SJCRH30 (cell line): ENCODE data around the gene AGPAT1. TPM values are rescaled to one million over a fixed set of nuclear protein-coding genes. Genes with fewer than 3 reads are reported as not detected.
"Not testable (repeated sequence)": the region's sequence is repeated elsewhere in the genome, so short reads cannot be mapped to it uniquely, and the experiment has no call there.

Source experiments
- DNase-seq, 2 experiments: peaks; one replicate each; pipeline ENCODE4 v3.0.0-alpha.2; 2015 to 2020
- H3K27ac ChIP-seq: fragments of 250-450 bp; sonication (Bioruptor Pico); 2 replicates; pipeline ENCODE4 v1.5.1; 2020; ENCODE audit warnings: mild to moderate bottlenecking, moderate library complexity
- H3K27me3 ChIP-seq: fragments of 250-450 bp; sonication (Bioruptor Pico); 2 replicates; pipeline ENCODE4 v1.5.1; 2020; ENCODE audit warnings: mild to moderate bottlenecking, moderate library complexity
- H3K36me3 ChIP-seq: fragments of 250-450 bp; sonication (Bioruptor Pico); 2 replicates; pipeline ENCODE4 v1.5.1; 2020; ENCODE audit warnings: mild to moderate bottlenecking, moderate library complexity
- H3K4me1 ChIP-seq: fragments of 250-450 bp; sonication (Bioruptor Pico); 2 replicates; pipeline ENCODE4 v1.5.1; 2020; ENCODE audit warnings: mild to moderate bottlenecking, moderate library complexity
- H3K4me3 ChIP-seq: fragments of 250-450 bp; sonication (Bioruptor Pico); 2 replicates; pipeline ENCODE4 v1.5.1; 2020; ENCODE audit warnings: mild to moderate bottlenecking, moderate library complexity
- H3K9me3 ChIP-seq: fragments of 250-450 bp; sonication (Bioruptor Pico); replicated peaks from 2 replicates; pipeline ENCODE4 v1.5.1; 2020; ENCODE audit warnings: mild to moderate bottlenecking, moderate library complexity
- total RNA-seq: library from RNA; depleted of rRNA; stranded (reverse); fragments of >200 nt; shearing (Covaris generic); gene quantifications from 2 replicates; pipeline ENCODE4 v1.2.3, GENCODE V29; 2014; rRNA removed

AGPAT1 gene, protein sequence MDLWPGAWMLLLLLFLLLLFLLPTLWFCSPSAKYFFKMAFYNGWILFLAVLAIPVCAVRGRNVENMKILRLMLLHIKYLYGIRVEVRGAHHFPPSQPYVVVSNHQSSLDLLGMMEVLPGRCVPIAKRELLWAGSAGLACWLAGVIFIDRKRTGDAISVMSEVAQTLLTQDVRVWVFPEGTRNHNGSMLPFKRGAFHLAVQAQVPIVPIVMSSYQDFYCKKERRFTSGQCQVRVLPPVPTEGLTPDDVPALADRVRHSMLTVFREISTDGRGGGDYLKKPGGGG
- 66.1 and 70.3 TPM in 2 replicates for total RNA-seq

DNA sequence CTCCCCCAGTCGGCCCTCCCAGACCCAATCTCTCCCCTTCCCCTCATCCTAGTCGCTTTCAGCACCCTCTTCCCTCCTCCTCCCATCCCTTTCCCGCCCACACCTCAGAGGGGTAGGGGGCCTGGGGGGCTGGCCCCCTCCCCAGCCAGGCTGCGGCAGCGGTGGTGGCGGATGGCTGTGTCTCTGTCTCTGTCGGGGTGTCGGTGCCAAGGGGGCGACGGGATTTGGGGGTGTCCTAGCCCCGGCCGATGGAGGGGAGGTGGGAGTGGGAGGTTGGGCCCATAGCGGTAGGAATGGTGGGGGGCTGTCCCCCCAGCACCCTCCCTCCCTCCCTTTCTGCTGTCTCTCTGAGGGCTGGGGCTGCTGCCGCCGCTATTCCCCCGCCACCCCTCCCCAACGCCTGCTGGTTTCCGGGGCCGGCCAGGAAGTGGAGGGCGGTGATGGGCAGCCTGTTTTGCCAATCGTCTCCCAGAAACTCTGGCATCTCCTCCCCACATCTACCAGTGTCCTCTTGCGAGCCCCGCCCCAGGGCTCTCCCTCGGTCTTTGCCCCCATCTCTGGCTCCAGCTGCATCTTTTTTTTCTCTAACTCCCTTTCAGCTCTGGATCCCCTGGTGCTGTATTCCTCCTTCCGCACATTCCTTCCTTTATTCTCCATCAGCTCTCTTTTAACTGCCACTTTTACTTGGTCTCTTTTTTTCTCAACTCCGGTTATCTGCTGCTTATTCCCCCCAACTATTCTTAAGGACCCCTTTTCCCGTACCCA, at the start of gene AGPAT1:
TSS of gene AGPAT1 (minus strand) at position 374 of the 765 bp plus-strand sequence. CDS start 4,588 bp downstream, outside the sequence.
- no peaks in the 10 kb centered on the region for H3K27me3 ChIP-seq
- no peaks in the 10 kb centered on the region for H3K9me3 ChIP-seq
- H3K4me3 ChIP-seq: peak within 1 kb of the TSS; percentile 62
- peaks cover 5% of the 10 kb centered on the region; the same call in 1 of the 2 replicates for H3K4me1 ChIP-seq
- H3K36me3 ChIP-seq: 0 out of 2 replicates have a peak, but pooled peaks cover 2% of the 10 kb centered on the region
- DNase-seq: peak; percentile 96 to 97
- H3K27ac ChIP-seq: peak within 1 kb of the TSS; percentile 80

DNA sequence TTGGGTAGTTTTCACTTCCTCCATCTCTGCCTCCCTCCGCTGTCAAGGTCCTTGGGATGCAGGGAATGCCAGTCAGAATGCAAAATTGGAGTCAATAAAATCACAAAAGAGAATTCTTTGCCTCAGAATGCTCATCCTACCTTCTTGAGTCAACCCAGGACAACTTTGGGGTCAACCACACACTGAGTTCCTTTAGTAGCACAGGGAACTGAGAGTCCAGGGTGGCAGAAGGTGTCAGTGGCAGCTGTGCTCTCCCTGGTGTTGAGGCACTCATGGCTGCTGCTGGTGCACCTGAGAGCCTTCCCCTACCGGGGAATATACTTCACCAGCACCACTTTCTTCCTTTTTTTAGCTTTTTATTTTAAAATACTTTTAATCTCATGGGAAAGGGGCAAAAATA, 48.8 kb upstream of the AGPAT1 start:
- Histone ChIP-seq H3K4me1 (no peaks in the 10 kb centered on the region), H3K9me3 (no peaks in the 10 kb centered on the region), H3K27me3 (no peaks in the 10 kb centered on the region; the same call in 1 of the 2 replicates), H3K27ac (no peak overlapping the region), H3K36me3 (no peaks in the 10 kb centered on the region), H3K4me3 (no peak overlapping the region)
- DNase-seq: no peak

DNA sequence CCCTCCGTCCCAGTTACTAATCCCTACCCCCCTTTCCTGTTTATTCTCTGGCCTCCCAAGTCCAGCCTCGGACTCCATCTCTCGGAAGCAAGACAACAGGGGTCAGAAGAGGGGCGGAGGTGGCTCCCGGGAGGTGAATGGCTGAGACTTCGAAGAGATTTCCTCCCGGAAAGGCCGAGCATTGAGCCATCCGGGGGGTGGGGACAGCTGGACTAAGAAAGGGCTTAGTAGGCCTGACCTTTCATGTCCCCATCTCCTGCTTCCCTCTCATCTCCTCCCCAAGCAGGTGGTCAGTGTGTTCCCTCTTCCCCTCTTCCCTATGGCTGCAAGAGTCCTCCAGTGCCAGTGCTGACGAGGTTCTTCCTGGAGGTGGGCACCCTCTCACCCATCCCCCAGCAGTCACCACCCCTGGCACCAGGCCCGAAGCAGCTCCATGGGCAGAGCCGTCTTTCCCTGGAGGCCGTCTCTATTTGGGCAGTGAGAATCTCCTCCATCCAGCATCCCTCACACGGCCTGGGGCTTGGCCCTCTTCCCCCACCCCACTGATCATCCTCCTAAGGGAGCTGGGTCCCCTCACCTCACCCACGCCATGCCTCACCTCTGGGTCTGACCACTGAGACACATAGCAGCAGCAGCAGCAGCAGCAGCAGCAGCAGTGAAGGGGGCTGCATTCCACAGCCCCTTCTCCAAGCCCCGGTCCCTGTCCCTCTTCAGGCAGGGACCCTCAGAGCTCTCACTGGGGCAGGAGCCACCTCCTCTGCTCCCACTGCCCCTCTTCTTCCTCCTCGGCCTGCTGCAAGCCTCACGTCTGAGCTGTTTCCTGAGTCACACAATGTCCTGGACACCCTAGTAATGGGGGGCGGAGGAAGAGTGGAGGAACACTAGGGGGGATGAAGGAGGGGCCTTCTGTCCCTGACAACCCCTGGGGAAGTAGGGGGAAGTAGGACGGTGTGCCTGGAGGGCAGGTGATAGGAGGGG, 47.7 kb upstream of the AGPAT1 start, which contains the start of gene NOTCH4:
TSS of gene NOTCH4 (minus strand) at position 810 of the 978 bp plus-strand sequence. CDS start at position 671, 139 bp downstream.
- no peaks in the 10 kb centered on the region for H3K9me3 ChIP-seq
- no peak within 1 kb of the TSS for H3K27ac ChIP-seq
- H3K36me3 ChIP-seq: no peaks in the 10 kb centered on the region
- H3K4me3 ChIP-seq: no peak within 1 kb of the TSS
- DNase-seq: no peak
- H3K27me3 ChIP-seq: no peaks in the 10 kb centered on the region; the same call in 1 of the 2 replicates
- H3K4me1 ChIP-seq: no peaks in the 10 kb centered on the region

DNA sequence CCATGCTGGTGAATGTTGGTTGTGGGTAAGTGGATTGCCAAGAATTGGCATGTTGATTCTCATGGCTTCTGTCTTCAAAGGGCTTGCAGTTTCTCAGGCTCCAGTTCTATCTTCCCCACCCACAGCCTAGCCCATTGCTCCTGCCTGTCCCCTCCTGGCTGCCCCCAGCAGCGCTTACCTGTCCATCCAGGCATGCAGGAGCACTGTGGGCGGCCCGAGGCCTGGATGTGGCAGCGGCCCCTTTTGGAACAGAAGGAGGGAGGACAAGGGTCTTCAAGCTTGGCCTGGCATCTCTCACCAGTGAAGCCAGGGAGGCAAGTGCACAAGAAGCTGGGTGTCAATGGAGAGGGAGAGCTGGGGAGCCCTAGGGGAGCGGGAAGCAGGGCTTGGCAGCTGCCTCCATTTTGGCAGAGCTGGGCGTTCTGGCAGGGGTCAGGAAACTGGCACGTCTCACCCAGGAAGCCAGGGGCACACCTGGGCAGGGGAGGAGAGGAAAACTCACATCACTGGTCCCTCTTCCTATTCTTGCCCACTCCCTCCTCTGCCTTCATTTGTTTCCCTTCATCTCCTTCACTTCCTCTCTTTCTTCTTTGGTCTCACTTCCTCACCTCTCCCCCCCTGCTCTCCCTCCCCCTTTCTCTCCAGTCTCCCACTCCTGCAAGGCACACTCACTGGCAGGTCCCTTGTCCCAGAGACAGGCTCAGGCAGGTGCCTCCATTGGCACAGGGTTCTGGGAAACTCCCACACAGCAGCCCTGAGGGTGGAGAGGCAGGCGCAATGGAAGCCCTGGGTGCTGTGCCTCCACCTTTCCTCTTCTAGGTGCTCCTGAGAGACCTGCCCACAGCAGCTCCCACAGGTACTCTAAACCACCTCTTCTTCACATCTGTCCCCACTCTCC, 46.7 kb upstream of the AGPAT1 start:
- no peaks in the 10 kb centered on the region for H3K36me3 ChIP-seq
- H3K4me1 ChIP-seq: no peaks in the 10 kb centered on the region
- H3K27me3 ChIP-seq: peaks cover 5% of the 10 kb centered on the region
- DNase-seq: no peak
- no peak overlapping the region for H3K27ac ChIP-seq
- no peak overlapping the region for H3K4me3 ChIP-seq
- no peaks in the 10 kb centered on the region for H3K9me3 ChIP-seq

DNA sequence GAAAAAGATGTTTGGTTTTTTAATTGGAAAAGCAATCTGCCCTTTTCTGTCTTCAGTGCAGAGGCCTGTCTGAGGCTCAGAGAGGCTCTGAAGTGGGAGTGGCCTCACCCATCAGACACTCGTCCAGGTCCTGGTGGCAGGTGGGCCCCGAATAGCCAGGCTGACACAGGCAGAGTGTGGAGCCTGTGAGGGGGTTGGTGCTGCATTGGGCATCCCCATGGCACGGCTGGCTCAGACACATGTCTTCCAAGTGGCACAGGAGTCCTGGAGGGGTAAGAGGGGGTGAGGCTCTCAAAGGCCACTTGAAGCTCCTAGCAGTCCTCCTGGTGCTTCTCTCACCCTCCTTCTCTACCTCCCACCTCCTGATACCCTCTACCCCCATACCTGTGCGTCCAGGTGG, 44.1 kb upstream of the AGPAT1 start:
- Histone ChIP-seq H3K9me3 (no peaks in the 10 kb centered on the region), H3K27me3 (peaks cover 5% of the 10 kb centered on the region), H3K4me1 (no peaks in the 10 kb centered on the region), H3K27ac (no peak overlapping the region), H3K36me3 (no peaks in the 10 kb centered on the region), H3K4me3 (no peak overlapping the region)
- DNase-seq: no peak

DNA sequence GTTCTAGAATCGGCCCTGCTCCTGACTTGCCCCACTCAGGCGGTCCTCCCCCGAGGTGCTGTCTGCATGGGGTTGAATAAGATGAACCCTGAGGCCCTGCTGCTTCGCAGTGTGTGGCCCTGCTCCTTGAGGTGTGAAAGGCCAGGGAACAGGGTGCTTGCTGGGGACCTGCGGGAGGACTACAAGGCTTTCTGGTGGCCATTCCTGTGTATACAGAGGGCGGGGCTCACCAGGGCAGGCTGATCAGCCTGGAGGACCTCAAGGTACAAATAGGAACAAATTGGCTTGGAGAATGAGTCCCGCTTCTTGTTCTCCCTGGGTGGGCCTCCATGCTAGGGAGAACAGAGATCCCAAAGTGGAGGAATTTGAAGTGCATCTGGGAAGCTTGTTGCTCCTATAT, 42.3 kb upstream of the AGPAT1 start:
- H3K27ac ChIP-seq: no peak overlapping the region
- no peaks in the 10 kb centered on the region for H3K36me3 ChIP-seq
- no peak overlapping the region for H3K4me3 ChIP-seq
- peaks cover 5% of the 10 kb centered on the region; the same call in 1 of the 2 replicates for H3K27me3 ChIP-seq
- no peaks in the 10 kb centered on the region for H3K4me1 ChIP-seq
- H3K9me3 ChIP-seq: no peaks in the 10 kb centered on the region
- DNase-seq: no peak

DNA sequence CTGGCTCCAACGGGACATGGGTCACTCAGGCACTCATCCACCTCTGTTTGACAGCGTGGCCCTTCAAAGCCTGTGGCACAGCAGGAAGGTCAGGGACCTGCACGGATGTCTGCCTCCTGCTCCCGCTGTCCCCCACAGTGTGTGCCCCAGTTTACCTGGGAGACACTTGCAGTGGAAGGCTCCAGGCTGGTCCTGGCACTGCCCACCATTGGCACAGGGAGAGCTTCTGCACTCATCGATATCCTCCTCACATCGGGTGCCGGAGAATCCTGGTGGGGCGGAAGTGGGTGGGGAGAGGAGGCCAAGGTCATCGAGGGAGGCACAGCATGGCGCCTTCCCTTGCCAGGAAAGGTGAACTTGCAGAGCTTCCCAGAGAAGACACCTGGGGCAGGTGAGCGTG, 41.1 kb upstream of the AGPAT1 start:
- no peak for DNase-seq
- H3K27ac ChIP-seq: no peak overlapping the region
- H3K4me3 ChIP-seq: no peak overlapping the region
- H3K4me1 ChIP-seq: no peaks in the 10 kb centered on the region
- no peaks in the 10 kb centered on the region for H3K9me3 ChIP-seq
- no peaks in the 10 kb centered on the region for H3K36me3 ChIP-seq
- peaks cover 5% of the 10 kb centered on the region; the same call in 1 of the 2 replicates for H3K27me3 ChIP-seq

DNA sequence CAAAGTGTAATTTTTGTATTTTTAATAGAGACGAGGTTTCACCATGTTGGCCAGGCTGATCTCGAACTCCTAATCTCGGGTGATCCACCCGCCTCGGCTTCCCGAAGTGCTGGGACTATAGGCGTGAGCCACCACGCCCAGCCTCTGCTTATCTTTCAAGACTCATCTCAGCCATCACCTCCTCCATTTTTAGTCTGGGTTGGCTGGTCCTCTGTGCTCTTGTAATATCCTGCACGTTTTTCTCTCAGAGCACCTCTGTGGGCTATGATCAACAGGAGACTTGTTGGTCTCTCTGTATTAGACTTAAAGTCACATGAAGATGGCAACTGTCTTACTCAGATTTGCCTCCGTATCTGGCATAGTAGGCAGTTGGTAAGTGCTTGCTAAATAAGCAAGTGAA, 40.4 kb upstream of the AGPAT1 start:
- DNase-seq: no peak

DNA sequence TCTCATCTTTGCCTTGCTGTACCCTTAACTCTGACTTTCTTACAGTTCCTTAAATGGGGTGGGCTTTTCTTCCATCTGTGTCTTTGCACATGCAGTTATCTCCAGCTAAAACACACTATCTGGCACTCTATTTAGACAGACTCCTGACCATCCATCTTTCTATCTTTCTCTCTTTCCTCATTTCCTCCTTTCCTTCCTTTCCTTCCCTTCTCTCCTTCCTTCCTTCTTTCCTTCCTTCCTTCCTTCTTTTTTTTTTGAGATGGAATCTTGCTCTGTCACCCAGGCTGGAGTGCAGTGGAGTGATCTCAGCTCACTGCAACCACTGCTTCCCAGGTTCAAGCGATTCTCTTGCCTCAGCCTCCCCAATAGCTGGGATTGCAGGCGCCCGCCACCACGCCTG, 39.7 kb upstream of the AGPAT1 start:
- Histone ChIP-seq H3K4me3 (no peak overlapping the region), H3K27me3 (peaks cover 5% of the 10 kb centered on the region; the same call in 1 of the 2 replicates), H3K4me1 (no peaks in the 10 kb centered on the region), H3K27ac (no peak overlapping the region), H3K36me3 (no peaks in the 10 kb centered on the region), H3K9me3 (no peaks in the 10 kb centered on the region)
- no peak for DNase-seq

More for the DNA sequence above, 40.4 kb upstream of the AGPAT1 start:
- Histone ChIP-seq H3K4me3 (no peak overlapping the region), H3K27me3 (peaks cover 5% of the 10 kb centered on the region; the same call in 1 of the 2 replicates), H3K27ac (no peak overlapping the region), H3K4me1 (no peaks in the 10 kb centered on the region), H3K9me3 (no peaks in the 10 kb centered on the region), H3K36me3 (no peaks in the 10 kb centered on the region)

DNA sequence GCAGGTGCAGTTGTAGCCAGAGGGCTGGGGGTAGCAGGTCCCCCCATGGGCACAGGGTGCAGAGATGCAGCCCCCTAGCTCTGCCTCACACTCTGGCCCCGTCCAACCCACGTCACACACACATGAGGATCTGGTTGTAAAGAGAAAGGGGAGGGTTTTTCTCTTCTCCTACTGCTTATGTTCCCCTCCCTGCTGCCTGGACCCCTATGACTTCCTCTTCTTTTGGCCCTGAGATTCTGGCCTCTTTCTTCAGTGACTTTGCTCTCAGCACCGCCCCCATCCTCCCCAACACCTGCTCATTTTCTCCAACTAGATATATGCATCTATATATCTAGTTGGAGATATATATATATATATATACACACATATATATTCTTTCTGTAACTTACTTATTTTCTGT, 38.2 kb upstream of the AGPAT1 start:
- Histone ChIP-seq H3K27ac (no peak overlapping the region), H3K9me3 (no peaks in the 10 kb centered on the region), H3K36me3 (no peaks in the 10 kb centered on the region), H3K4me3 (no peak overlapping the region), H3K4me1 (no peaks in the 10 kb centered on the region), H3K27me3 (peaks cover 5% of the 10 kb centered on the region; the same call in 1 of the 2 replicates)
- no peak for DNase-seq

DNA sequence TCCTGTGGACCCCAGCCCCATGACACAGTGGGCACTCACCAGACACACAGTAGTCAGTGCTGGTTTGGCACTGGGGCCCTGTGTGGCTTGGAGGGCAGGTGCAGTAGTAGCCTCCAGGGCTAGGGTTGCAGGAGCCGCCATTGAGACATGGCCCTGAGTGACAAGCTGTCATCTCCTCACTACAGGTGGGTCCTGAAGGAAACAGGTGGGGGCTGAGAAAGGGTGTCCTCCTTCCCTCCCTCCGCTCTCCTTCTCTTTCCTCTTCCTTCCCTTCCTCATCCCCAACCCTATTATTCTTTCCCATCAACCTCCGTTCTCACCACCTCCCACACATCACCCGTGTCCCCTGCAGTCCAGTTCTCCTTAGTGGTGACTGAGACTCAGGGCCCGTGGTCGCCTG, 37.8 kb upstream of the AGPAT1 start:
- Histone ChIP-seq H3K36me3 (no peaks in the 10 kb centered on the region), H3K4me1 (no peaks in the 10 kb centered on the region), H3K27me3 (peaks cover 5% of the 10 kb centered on the region; the same call in 1 of the 2 replicates), H3K27ac (no peak overlapping the region), H3K4me3 (no peak overlapping the region), H3K9me3 (no peaks in the 10 kb centered on the region)
- no peak for DNase-seq

DNA sequence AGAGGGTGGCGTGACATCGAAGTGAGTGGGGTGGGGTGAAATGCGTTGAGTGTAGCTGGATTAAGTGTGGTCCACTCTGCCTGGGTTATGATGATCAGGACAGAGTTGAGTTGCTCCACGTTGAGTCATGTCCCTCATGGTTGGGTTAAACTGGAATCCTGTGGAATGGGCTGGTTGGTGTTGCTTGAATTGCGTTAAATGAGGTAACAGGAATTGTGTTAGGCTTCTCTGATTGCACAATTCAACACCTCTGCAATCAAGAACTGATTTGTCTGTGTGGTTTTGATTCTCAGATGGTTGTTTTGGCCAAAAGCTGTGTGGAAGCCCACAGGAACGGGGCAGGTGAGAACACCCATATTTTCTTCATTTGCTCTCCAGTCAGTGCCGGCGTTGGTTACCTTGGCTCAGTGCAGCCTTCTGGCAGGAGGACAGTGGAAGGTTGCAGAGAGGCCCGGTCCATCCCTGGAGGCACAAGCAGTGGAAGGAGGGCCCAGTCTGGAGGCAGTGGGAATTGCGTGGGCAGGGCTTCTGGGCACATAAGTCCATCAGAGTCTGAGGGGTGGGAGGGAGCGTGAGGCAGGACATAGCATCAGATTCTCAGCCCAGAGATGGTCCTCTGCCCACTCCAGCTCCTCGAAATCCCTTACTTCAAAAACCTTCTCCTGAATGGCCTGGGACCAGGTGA, 36.3 kb upstream of the AGPAT1 start:
- H3K36me3 ChIP-seq: no peaks in the 10 kb centered on the region
- no peak overlapping the region for H3K27ac ChIP-seq
- no peak for DNase-seq
- no peaks in the 10 kb centered on the region for H3K27me3 ChIP-seq
- no peak overlapping the region for H3K4me3 ChIP-seq
- H3K4me1 ChIP-seq: no peaks in the 10 kb centered on the region
- H3K9me3 ChIP-seq: no peaks in the 10 kb centered on the region

DNA sequence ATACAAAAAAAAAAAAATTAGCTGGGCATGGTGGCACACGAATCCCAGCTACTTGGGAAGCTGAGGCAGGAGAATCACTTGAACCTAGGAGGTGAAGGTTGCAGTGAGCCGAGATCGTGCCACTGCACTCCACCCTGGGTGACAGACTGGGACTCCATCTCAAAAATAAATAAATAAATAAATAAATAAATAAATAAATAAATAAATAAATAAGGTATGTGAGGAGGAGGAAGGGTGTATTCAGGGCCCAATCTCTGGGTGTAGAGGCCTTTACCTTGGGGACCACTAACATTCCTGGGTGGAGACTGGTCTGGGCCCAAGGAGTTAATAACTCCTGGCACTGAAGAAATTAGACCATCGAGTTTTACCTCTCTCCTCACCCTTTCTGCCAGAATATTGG, 35.5 kb upstream of the AGPAT1 start:
- H3K4me1 ChIP-seq, H3K9me3 ChIP-seq, H3K4me3 ChIP-seq: not testable (repeated sequence)

More for the DNA sequence above, 35.5 kb upstream of the AGPAT1 start:
- H3K36me3 ChIP-seq, DNase-seq, H3K27me3 ChIP-seq, H3K27ac ChIP-seq: not testable (repeated sequence)
